MCF 10A (cell line): ENCODE results near the gene LRRC43. TPM values are rescaled to one million over a fixed set of nuclear protein-coding genes. Genes with fewer than 3 reads are reported as not detected.

ENCODE experiments used
- BruUV-seq: library from RNA; stranded (reverse); fragments of 400-500 nt; replicated peaks from 2 replicates; lab custom pipeline; 2021; lab: Mats Ljungman, UMichigan
- CTCF ChIA-PET: fragments of 300-600 bp; sonication (Branson Sonifier 250); formaldehyde crosslinking; extraction: SDS; loops from one replicate; lab custom pipeline; 2021; ENCODE audit warnings: antibody characterized with exemption, inconsistent platforms; lab: Yijun Ruan, JAX
- POLR2A ChIA-PET: fragments of 300-600, 350-650 bp; sonication (Branson Sonifier 250); formaldehyde crosslinking; extraction: SDS; loops from one replicate; lab custom pipeline; 2020; ENCODE audit warnings: antibody characterized with exemption, inconsistent platforms; lab: Yijun Ruan, JAX
- DNase-seq: peaks from one replicate; pipeline ENCODE4 v3.0.0-alpha.2; 2018; ENCODE audit not compliant: unreplicated experiment
- H3K27ac Mint-ChIP-seq: one replicate; pipeline ENCODE4 v1.8.0; 2022; ENCODE audit warnings: mild to moderate bottlenecking, low read depth, mixed read lengths; ENCODE audit not compliant: unreplicated experiment
- H3K27me3 Mint-ChIP-seq: one replicate; pipeline ENCODE4 v1.8.0; 2022; ENCODE audit warnings: mixed read lengths; ENCODE audit not compliant: insufficient read depth, unreplicated experiment
- H3K36me3 Mint-ChIP-seq: one replicate; pipeline ENCODE4 v1.8.0; 2022; ENCODE audit warnings: mild to moderate bottlenecking, moderate library complexity, mixed read lengths; ENCODE audit not compliant: insufficient read depth, unreplicated experiment
- H3K4me1 Mint-ChIP-seq: one replicate; pipeline ENCODE4 v1.8.0; 2022; ENCODE audit warnings: mixed read lengths; ENCODE audit not compliant: insufficient read depth, unreplicated experiment
- H3K4me3 Mint-ChIP-seq: one replicate; pipeline ENCODE4 v1.8.0; 2022; ENCODE audit warnings: mild to moderate bottlenecking, moderate library complexity, mixed read lengths; ENCODE audit not compliant: unreplicated experiment
- H3K9me3 Mint-ChIP-seq: one replicate; pipeline ENCODE4 v1.8.0; 2022; ENCODE audit warnings: mixed read lengths; ENCODE audit not compliant: unreplicated experiment
- intact Hi-C: fragments of 100-400 bp; cut with micrococcal nuclease; formaldehyde crosslinking; loops from 2 replicates; pipeline ENCODE4 v1.14.1; 2022
- total RNA-seq: library from RNA; stranded (reverse); gene quantifications from 2 replicates; pipeline ENCODE4 v1.2.3, GENCODE V29; 2022
- TF ChIP-seq, protein P1 (sequence below): fragments of 200-600 bp; IDR thresholded peaks from one replicate; pipeline ENCODE4 v1.8.0; 2022; ENCODE audit warnings: antibody characterized with exemption, mild to moderate bottlenecking; ENCODE audit not compliant: unreplicated experiment

Gene LRRC43
- total RNA-seq, 1 experiment from 2014 or later, result not detected

GRCh38 chr12:122147514-122148290 is 35.2 kb upstream of the LRRC43 start:
- Mint-ChIP-seq H3K36me3 (peaks cover 19% of the 10 kb centered on the region), H3K27ac (no peak overlapping the region), H3K27me3 (peaks cover 12% of the 10 kb centered on the region), H3K4me1 (no peaks in the 10 kb centered on the region), H3K9me3 (no peaks in the 10 kb centered on the region), H3K4me3 (no peak overlapping the region)
- TF ChIP-seq, protein P1, sequence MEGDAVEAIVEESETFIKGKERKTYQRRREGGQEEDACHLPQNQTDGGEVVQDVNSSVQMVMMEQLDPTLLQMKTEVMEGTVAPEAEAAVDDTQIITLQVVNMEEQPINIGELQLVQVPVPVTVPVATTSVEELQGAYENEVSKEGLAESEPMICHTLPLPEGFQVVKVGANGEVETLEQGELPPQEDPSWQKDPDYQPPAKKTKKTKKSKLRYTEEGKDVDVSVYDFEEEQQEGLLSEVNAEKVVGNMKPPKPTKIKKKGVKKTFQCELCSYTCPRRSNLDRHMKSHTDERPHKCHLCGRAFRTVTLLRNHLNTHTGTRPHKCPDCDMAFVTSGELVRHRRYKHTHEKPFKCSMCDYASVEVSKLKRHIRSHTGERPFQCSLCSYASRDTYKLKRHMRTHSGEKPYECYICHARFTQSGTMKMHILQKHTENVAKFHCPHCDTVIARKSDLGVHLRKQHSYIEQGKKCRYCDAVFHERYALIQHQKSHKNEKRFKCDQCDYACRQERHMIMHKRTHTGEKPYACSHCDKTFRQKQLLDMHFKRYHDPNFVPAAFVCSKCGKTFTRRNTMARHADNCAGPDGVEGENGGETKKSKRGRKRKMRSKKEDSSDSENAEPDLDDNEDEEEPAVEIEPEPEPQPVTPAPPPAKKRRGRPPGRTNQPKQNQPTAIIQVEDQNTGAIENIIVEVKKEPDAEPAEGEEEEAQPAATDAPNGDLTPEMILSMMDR, result no peak
- intact Hi-C loops, result no loop called here
- CTCF ChIA-PET, result interaction anchor here (0.5 to 1.5 kb wide), 2 partner anchors 15 to 17 kb away, joined by 3 to 5 read pairs; no protein-coding TSS in a partner anchor
- POLR2A ChIA-PET, result interaction anchor here (0.6 kb wide), 1 partner anchor 1348 kb away, joined by 3 read pairs; no protein-coding TSS in a partner anchor
- BruUV-seq, result no TSS peak
- DNase-seq, result no peak

DNA sequence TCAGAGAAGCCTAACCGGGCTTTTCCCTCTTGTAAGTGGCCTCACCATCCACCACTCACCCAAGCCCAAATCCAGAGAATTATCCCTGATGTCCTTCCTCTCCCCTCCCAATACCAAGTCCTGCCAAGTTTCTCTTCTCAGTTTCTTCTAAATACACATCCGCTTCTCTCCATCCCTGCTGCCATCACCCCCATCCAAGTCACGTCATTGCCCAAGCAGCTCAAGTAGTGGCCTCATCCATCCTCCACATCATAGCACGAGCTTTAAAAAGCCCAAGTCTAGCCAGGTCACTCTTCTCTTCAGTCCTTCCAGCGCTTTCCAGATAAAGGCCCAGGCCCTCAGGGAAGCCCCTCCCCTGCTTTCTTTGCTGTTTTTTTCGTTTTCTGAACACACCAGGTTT is 34.3 kb upstream of the LRRC43 start:
- H3K4me1 Mint-ChIP-seq, result no peaks in the 10 kb centered on the region
- TF ChIP-seq, protein P1, result no peak
- no peak for DNase-seq
- H3K27ac Mint-ChIP-seq, result no peak overlapping the region
- peaks cover 11% of the 10 kb centered on the region for H3K36me3 Mint-ChIP-seq
- intact Hi-C loops, result no loop called here
- no peaks in the 10 kb centered on the region for H3K9me3 Mint-ChIP-seq
- H3K27me3 Mint-ChIP-seq, result peaks cover 13% of the 10 kb centered on the region
- ChIA-PET POLR2A (no interaction called here), CTCF (interaction anchor here (0.5 to 1.5 kb wide), 3 partner anchors 16 to 25 kb away, joined by 3 to 5 read pairs (median 3); no protein-coding TSS in a partner anchor)
- no peak overlapping the region for H3K4me3 Mint-ChIP-seq
- no TSS peak for BruUV-seq

DNA sequence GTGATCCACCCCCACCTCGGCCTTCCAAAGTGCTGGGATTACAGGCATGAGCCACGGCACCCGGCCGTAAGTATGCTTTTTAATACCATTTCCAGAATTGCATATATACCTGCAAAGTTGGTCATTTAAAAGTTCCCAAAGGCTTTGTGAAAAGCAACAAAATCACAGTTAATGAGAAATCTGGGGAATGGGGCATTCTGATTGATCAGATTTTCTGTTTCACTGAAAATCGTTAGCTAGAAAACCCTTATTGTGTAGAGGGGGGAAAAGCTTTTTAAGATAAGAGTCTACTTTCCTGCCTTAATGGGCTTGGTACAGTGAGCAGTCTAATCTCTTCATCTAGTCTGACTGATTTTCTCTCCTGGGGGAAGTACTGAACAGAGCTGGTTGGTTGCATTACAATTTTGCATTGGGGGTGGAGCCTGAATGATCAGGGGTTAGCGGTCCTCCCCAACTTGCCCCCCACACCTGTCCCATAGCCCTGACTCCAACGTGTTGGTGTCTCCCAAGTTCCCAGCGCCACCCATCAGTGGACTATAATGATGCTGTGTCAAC is 32.7 kb upstream of the LRRC43 start:
- intact Hi-C loops, result no loop called here
- H3K4me3 Mint-ChIP-seq, result no peak overlapping the region
- no peaks in the 10 kb centered on the region for H3K9me3 Mint-ChIP-seq
- no peak overlapping the region for H3K27ac Mint-ChIP-seq
- CTCF ChIA-PET, result interaction anchor here (0.6 to 1.5 kb wide), 3 partner anchors 21 to 465 kb away, joined by 3 to 8 read pairs (median 3); no protein-coding TSS in a partner anchor
- peaks cover 13% of the 10 kb centered on the region for H3K27me3 Mint-ChIP-seq
- TF ChIP-seq, protein P1, result no peak
- no peaks in the 10 kb centered on the region for H3K4me1 Mint-ChIP-seq
- POLR2A ChIA-PET, result no interaction called here
- H3K36me3 Mint-ChIP-seq, result peaks cover 5% of the 10 kb centered on the region
- no TSS peak for BruUV-seq
- DNase-seq, result no peak

- intact Hi-C loops, result no loop called here
- ChIA-PET POLR2A (interaction anchor here (0.6 kb wide), 1 partner anchor 102 kb away, joined by 3 read pairs; no protein-coding TSS in a partner anchor), CTCF (interaction anchor here (0.6 kb wide), 2 partner anchors 155 to 1214 kb away, joined by 3 to 6 read pairs; no protein-coding TSS in a partner anchor)
- no peak for DNase-seq
- BruUV-seq, result no TSS peak
- no peaks in the 10 kb centered on the region for H3K4me1 Mint-ChIP-seq
- TF ChIP-seq, protein P1, result no peak
- no peak overlapping the region for H3K27ac Mint-ChIP-seq
- H3K27me3 Mint-ChIP-seq, result peaks cover 13% of the 10 kb centered on the region
- no peaks in the 10 kb centered on the region for H3K36me3 Mint-ChIP-seq
- H3K4me3 Mint-ChIP-seq, result no peak overlapping the region
- H3K9me3 Mint-ChIP-seq, result no peaks in the 10 kb centered on the region
Measured at GRCh38 chr12:122152754-122153153, 30.2 kb upstream of the LRRC43 start.
